Karpas-422 (cell line): ENCODE results near the gene SGCA. TPM values are rescaled to one million over a fixed set of nuclear protein-coding genes. Genes with fewer than 3 reads are reported as not detected.
A peak's percentile ranks its signal among the peaks of the same experiment; 100 is the strongest.

Source experiments
- DNase-seq: peaks from one replicate; pipeline ENCODE4 v3.0.0-alpha.2; 2015
- H2AFZ ChIP-seq: fragments of 200-600 bp; sonication (generic); 2 replicates; pipeline ENCODE4 v1.6.1; 2014; ENCODE audit warnings: antibody characterized with exemption, low read length, mixed read lengths
- H3K27ac ChIP-seq: fragments of 200-600 bp; sonication (generic); 2 replicates; pipeline ENCODE4 v1.5.1; 2014; ENCODE audit warnings: mild to moderate bottlenecking, low read length, moderate library complexity
- H3K27me3 ChIP-seq: fragments of 200-600 bp; sonication (generic); 2 replicates; pipeline ENCODE4 v1.6.1; 2014; ENCODE audit warnings: low read length, mixed read lengths
- H3K36me3 ChIP-seq: fragments of 200-600 bp; sonication (generic); 2 replicates; pipeline ENCODE4 v1.6.1; 2014; ENCODE audit warnings: low read length, mixed read lengths; ENCODE audit not compliant: insufficient read depth
- H3K4me1 ChIP-seq: fragments of 200-600 bp; sonication (generic); 2 replicates; pipeline ENCODE4 v1.6.1; 2014; ENCODE audit warnings: mild to moderate bottlenecking, low read length, mixed read lengths
- H3K4me2 ChIP-seq: fragments of 200-600 bp; sonication (generic); 2 replicates; pipeline ENCODE4 v1.6.1; 2014; ENCODE audit warnings: low read length, low read depth, mild to moderate bottlenecking; ENCODE audit not compliant: poor library complexity, severe bottlenecking
- H3K4me3 ChIP-seq: fragments of 200-600 bp; sonication (generic); 2 replicates; pipeline ENCODE4 v1.5.1; 2014; ENCODE audit warnings: mild to moderate bottlenecking, antibody characterized with exemption, low read length, mixed read lengths
- H3K79me2 ChIP-seq: fragments of 200-600 bp; sonication (generic); 2 replicates; pipeline ENCODE4 v1.6.1; 2014; ENCODE audit warnings: mild to moderate bottlenecking, low read length, mixed read lengths
- H3K9ac ChIP-seq: fragments of 200-600 bp; sonication (generic); 2 replicates; pipeline ENCODE4 v1.6.0; 2014; ENCODE audit warnings: low read length
- H3K9me2 ChIP-seq: fragments of 200-600 bp; sonication (generic), shearing (Covaris generic); replicated peaks from 2 replicates; pipeline ENCODE4 v1.6.0; 2014; ENCODE audit warnings: mild to moderate bottlenecking, low read length, moderate library complexity; ENCODE audit not compliant: insufficient read depth
- H3K9me3 ChIP-seq: fragments of 300-700, 200-600 bp; sonication (generic); 2 replicates; pipeline ENCODE4 v1.6.1; 2014; ENCODE audit warnings: low read length, mixed read lengths
- H4K20me1 ChIP-seq: fragments of 200-600 bp; sonication (generic); 2 replicates; pipeline ENCODE4 v1.6.1; 2014; ENCODE audit warnings: mild to moderate bottlenecking, antibody characterized with exemption, low read length, low read depth; ENCODE audit not compliant: insufficient read depth
- total RNA-seq: library from RNA; depleted of rRNA; stranded (reverse); fragments of >200 nt; shearing (Covaris generic); gene quantifications from 2 replicates; pipeline ENCODE4 v1.2.3, GENCODE V29; 2014; ENCODE audit warnings: low replicate concordance

Gene SGCA
- total RNA-seq, 1 experiment from 2014 or later: not detected

- Histone ChIP-seq H2AFZ (no peak overlapping the region), H3K36me3 (peaks cover 55% of the 10 kb centered on the region), H3K9ac (no peak overlapping the region), H3K79me2 (peaks cover 27% of the 10 kb centered on the region), H3K4me2 (no peak overlapping the region), H3K4me3 (no peak overlapping the region), H3K27ac (no peak overlapping the region), H3K9me2 (no peaks in the 10 kb centered on the region), H3K27me3 (no peaks in the 10 kb centered on the region), H3K9me3 (no peaks in the 10 kb centered on the region), H4K20me1 (peaks cover 47% of the 10 kb centered on the region), H3K4me1 (peaks cover 22% of the 10 kb centered on the region)
- peak; percentile 86 for DNase-seq
Measured at GRCh38 chr17:50139950-50140885, 25.6 kb upstream of the SGCA start.

GRCh38 chr17:50141026-50141744 lies 24.6 kb upstream of the SGCA start:
- Histone ChIP-seq H3K27me3 (no peaks in the 10 kb centered on the region), H3K27ac (no peak overlapping the region), H3K9me2 (no peaks in the 10 kb centered on the region), H3K36me3 (peaks cover 58% of the 10 kb centered on the region), H2AFZ (no peak overlapping the region), H3K4me3 (no peak overlapping the region), H3K9me3 (no peaks in the 10 kb centered on the region), H3K79me2 (peaks cover 36% of the 10 kb centered on the region), H3K4me1 (peaks cover 32% of the 10 kb centered on the region), H4K20me1 (peaks cover 56% of the 10 kb centered on the region), H3K9ac (no peak overlapping the region), H3K4me2 (no peak overlapping the region)
- DNase-seq: no peak

GRCh38 chr17:50141745-50142110 lies 24.1 kb upstream of the SGCA start:
- peaks cover 62% of the 10 kb centered on the region for H4K20me1 ChIP-seq
- no peak overlapping the region for H3K9ac ChIP-seq
- H3K79me2 ChIP-seq: peaks cover 42% of the 10 kb centered on the region
- H3K27ac ChIP-seq: no peak overlapping the region
- no peak overlapping the region for H3K4me2 ChIP-seq
- H3K4me1 ChIP-seq: peaks cover 37% of the 10 kb centered on the region
- no peaks in the 10 kb centered on the region for H3K9me2 ChIP-seq
- H3K36me3 ChIP-seq: peaks cover 58% of the 10 kb centered on the region
- no peaks in the 10 kb centered on the region for H3K9me3 ChIP-seq
- H3K27me3 ChIP-seq: no peaks in the 10 kb centered on the region
- H2AFZ ChIP-seq: no peak overlapping the region
- DNase-seq: no peak
- no peak overlapping the region for H3K4me3 ChIP-seq

GRCh38 chr17:50143461-50144176 lies 22.2 kb upstream of the SGCA start:
- DNase-seq: no peak
- no peaks in the 10 kb centered on the region for H3K27me3 ChIP-seq
- H4K20me1 ChIP-seq: peaks cover 61% of the 10 kb centered on the region
- no peaks in the 10 kb centered on the region for H3K9me2 ChIP-seq
- H3K79me2 ChIP-seq: peaks cover 60% of the 10 kb centered on the region
- no peak overlapping the region for H3K9ac ChIP-seq
- H3K4me3 ChIP-seq: no peak overlapping the region
- H3K36me3 ChIP-seq: peaks cover 44% of the 10 kb centered on the region
- H3K4me1 ChIP-seq: peaks cover 54% of the 10 kb centered on the region
- H3K9me3 ChIP-seq: no peaks in the 10 kb centered on the region
- H2AFZ ChIP-seq: no peak overlapping the region
- H3K4me2 ChIP-seq: no peak overlapping the region
- peak overlapping the region; percentile 49; the same call in 1 of the 2 replicates for H3K27ac ChIP-seq

GRCh38 chr17:50144355-50144754 lies 21.4 kb upstream of the SGCA start:
- Histone ChIP-seq H2AFZ (no peak overlapping the region), H4K20me1 (peaks cover 54% of the 10 kb centered on the region), H3K79me2 (peaks cover 60% of the 10 kb centered on the region), H3K4me2 (peak overlapping the region; percentile 98), H3K9ac (no peak overlapping the region), H3K4me1 (peaks cover 55% of the 10 kb centered on the region), H3K4me3 (no peak overlapping the region; the same call in 1 of the 2 replicates), H3K36me3 (peaks cover 37% of the 10 kb centered on the region), H3K27ac (peak overlapping the region; percentile 49), H3K9me3 (no peaks in the 10 kb centered on the region), H3K9me2 (no peaks in the 10 kb centered on the region), H3K27me3 (no peaks in the 10 kb centered on the region)
- DNase-seq: peak; percentile 71

- H4K20me1 ChIP-seq: peaks cover 49% of the 10 kb centered on the region
- DNase-seq: no peak
- no peaks in the 10 kb centered on the region for H3K9me2 ChIP-seq
- H3K27ac ChIP-seq: peak overlapping the region; percentile 97
- peak overlapping the region; percentile 98 for H3K9ac ChIP-seq
- H2AFZ ChIP-seq: no peak overlapping the region
- peaks cover 32% of the 10 kb centered on the region for H3K36me3 ChIP-seq
- H3K4me2 ChIP-seq: peak overlapping the region; percentile 98
- peaks cover 55% of the 10 kb centered on the region for H3K4me1 ChIP-seq
- peak overlapping the region; percentile 32; the same call in 1 of the 2 replicates for H3K4me3 ChIP-seq
- no peaks in the 10 kb centered on the region for H3K9me3 ChIP-seq
- H3K27me3 ChIP-seq: no peaks in the 10 kb centered on the region
- H3K79me2 ChIP-seq: peaks cover 66% of the 10 kb centered on the region
Measured at GRCh38 chr17:50144845-50145531, 20.8 kb upstream of the SGCA start.

- H3K36me3 ChIP-seq: peaks cover 30% of the 10 kb centered on the region
- no peak for DNase-seq
- H3K9ac ChIP-seq: peak overlapping the region; percentile 98
- H4K20me1 ChIP-seq: peaks cover 45% of the 10 kb centered on the region
- H3K79me2 ChIP-seq: peaks cover 72% of the 10 kb centered on the region
- H3K27me3 ChIP-seq: no peaks in the 10 kb centered on the region
- peak overlapping the region; percentile 95; the same call in 1 of the 2 replicates for H3K4me3 ChIP-seq
- H2AFZ ChIP-seq: no peak overlapping the region
- peak overlapping the region; percentile 98 for H3K4me2 ChIP-seq
- H3K4me1 ChIP-seq: peaks cover 48% of the 10 kb centered on the region
- peak overlapping the region; percentile 97 for H3K27ac ChIP-seq
- H3K9me2 ChIP-seq: no peaks in the 10 kb centered on the region
- no peaks in the 10 kb centered on the region for H3K9me3 ChIP-seq
Measured at GRCh38 chr17:50145532-50146229, 20.1 kb upstream of the SGCA start.
